Activated CD4-positive, CD25-positive, alpha-beta regulatory T cell (primary cell): ENCODE measurements around the gene SLC35E2B.
A peak's percentile ranks its signal among the peaks of the same experiment; 100 is the strongest.
"Not testable (repeated sequence)": the region's sequence is repeated elsewhere in the genome, so short reads cannot be mapped to it uniquely, and the experiment has no call there.

Experiments used
- DNase-seq, 4 experiments: peaks; one replicate each; lab custom pipeline; 2025; lab: John Stamatoyannopoulos, UW

The SLC35E2B gene

DNA sequence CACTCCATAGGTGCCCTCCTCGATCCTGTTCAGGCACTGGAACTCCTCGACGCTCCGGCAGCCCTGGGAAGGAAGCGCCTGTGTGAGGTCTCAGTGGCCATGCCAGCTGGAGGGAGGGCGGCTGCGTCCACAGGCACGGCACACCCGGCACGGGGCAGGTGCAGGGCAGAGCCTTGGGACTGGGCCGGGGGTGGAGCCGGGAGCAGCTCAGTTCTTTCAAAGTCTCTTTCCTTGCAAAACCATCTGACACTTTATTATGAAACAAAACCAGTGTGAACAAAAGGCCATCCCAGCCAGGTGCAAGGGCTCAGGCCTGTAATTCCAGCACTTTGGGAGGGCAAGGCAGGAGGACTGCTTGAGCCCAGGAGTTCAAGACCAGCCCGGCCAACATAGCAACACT lies 54.1 kb downstream of the SLC35E2B start:
- not testable (repeated sequence) for DNase-seq

DNA sequence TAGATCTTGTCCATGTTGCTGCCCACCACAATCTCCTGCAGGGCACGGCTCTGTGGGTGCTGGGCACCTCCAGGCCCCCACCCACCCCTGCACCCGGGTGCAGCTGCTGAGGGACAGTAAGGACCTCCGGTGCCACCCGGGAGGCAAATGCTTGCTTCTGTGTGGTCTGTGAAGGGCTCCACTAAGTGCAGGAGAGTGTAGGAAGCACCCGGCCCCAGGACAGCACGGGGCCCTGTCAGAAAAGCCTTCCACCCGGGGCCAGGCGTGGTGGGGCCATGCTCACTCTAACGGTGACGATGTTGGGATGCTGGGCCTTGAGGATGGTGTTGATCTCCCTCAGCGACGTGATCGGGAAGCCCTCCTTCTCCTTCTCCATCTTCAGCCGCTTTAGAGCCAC lies 55.1 kb downstream of the SLC35E2B start:
- not testable (repeated sequence) for DNase-seq

DNA sequence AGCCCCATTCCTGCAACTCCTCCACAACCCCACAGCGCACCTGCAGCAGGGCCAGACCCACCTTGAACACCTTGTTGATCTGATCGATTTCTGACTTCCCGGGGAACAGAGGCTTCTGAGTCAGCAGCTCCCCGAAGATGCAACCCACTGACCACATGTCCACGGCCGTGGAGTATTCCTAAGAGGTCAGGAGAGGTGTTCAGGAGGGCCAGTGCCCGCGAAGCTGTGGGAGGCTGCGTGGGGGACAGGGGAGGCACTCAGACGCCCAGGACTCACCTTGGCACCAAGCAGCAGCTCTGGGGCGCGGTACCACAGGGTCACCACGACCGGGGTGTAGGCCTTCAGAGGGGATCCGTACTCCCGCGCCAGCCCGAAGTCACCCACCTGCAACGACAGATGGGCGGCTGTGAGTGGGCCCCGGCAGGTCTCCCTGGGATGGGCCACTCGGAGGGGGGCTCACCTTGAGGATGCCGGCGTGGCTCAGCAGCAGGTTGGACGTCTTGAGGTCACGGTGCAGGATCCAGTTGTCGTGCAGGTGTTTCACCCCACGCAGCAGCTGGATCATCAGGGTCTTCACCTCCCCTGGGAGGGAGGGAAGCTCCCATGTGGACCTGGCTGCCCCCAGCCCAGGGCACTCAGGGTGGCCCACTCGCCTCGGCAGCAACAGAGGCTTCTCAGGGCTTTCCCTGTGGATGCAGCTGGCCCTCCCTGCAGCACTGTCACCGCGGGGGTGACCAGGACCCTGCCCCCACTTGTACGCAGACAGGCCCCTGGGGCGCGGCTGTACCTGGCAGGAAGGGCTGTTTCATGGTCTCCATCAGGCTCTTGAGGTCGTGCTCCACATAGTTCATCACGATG lies 55.7 kb downstream of the SLC35E2B start:
- DNase-seq: not testable (repeated sequence)

DNA sequence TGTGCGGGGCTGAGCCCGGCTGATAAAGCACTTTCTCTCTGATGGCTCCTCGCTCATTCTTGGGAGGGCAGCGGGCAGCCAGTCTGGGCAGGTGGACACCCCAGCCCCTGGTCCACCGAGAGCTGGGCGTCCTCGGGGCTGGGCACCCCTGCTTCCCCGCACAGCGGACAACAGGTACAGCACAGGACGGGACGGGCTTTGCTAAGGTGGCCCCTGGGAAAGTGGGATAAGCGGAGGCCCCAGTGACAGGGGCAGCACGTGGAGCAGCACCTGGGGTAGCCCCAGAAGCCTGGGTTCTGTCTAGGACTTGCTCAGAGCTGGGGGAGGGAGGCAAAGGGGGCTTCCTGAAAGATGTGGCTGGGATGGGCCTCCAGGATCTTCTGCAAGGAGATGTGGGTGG lies 58.0 kb downstream of the SLC35E2B start:
- DNase-seq: not testable (repeated sequence)

DNA sequence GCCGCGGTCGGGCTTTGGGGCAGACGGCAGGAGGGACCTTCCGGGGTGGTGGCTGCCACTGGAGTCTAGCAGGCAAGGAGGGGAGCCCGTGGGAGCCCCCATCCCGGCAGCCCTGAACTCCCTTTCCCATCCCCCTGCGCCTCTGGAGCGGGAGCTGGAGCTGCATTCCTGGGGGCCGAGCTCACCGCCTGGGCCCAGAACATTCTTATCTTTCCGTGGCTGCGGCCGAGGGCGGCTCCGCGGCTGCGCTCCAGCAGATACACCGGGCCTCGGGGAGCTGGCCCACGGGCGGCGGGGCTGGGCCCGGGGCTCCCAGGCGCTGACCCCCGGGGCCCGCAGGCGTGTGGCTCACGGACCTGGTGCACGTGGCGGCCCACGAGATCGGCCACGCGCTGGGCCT lies 59.2 kb downstream of the SLC35E2B start:
- not testable (repeated sequence) for DNase-seq

DNA sequence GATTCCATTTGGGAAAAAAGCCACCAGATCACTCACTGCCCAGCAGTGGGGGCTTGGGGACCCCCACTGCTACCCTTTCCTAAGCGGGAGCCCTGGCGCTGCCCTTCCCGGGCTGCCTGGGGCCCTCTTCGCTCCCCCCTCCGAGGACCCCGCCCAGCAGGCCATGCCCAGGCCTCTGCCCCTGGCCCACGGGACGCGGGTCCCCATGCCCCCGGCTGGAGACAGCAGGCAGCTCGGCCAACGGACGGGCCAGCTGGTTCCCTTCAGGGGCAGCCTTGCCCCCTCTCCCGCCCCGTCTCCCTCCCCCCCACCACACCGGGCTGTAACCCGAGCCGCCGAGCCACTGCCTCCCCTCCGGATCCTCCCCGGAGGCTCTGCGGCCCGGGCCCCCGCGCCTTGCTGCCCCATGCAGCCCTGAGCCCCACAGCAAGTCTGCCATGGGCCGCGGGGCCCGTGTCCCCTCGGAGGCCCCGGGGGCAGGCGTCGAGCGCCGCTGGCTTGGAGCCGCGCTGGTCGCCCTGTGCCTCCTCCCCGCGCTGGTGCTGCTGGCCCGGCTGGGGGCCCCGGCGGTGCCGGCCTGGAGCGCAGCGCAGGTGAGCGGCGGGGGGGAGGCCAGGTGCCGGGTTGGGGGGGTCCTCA lies 60.7 kb downstream of the SLC35E2B start, which contains the start of gene MMP23B:
Gene MMP23B (plus strand): TSS at position 392 of the 639 bp plus-strand sequence. CDS start 46 bp downstream, at position 438.
- DNase-seq: no peak

DNA sequence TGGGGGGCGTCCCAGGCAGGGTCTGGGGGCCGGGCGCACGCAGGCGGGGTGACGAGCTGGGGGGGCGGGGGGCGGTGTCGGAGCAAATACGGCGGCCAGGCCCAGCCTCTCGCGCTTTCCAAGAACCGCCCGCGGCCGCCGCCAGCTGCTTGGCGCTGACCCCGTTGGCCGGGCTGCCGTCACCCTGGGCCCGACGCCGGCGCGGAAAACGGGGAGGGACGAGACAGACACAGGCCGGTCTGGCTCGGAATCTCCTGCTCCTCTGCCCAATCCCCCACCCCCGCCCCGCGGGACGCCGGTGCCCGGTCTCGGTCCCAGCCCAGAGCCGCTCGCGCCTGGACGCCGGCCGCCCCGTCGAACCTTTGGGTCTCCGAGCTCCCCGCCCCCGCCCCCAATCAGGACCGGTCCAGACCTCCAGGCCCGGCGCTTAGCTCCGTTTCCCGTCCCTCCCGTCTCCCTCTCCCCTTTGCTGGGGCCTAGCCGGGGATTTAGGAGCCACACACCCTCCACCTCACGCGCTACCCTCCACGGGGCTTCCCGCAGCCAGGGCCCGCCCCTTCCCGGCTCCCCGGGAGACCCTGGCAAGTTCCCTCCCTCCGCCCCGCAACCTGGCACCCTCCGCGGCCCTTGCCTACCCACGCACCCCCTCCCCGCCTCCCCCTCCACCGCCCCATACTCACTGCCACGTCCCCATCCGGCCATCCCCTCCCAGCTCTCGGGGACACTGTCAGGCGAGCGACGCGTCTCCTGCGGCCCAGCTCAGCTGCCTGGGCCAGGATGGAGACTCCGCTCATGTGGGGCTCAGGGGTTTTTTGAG lies 61.4 kb downstream of the SLC35E2B start:
- DNase-seq: no peak

DNA sequence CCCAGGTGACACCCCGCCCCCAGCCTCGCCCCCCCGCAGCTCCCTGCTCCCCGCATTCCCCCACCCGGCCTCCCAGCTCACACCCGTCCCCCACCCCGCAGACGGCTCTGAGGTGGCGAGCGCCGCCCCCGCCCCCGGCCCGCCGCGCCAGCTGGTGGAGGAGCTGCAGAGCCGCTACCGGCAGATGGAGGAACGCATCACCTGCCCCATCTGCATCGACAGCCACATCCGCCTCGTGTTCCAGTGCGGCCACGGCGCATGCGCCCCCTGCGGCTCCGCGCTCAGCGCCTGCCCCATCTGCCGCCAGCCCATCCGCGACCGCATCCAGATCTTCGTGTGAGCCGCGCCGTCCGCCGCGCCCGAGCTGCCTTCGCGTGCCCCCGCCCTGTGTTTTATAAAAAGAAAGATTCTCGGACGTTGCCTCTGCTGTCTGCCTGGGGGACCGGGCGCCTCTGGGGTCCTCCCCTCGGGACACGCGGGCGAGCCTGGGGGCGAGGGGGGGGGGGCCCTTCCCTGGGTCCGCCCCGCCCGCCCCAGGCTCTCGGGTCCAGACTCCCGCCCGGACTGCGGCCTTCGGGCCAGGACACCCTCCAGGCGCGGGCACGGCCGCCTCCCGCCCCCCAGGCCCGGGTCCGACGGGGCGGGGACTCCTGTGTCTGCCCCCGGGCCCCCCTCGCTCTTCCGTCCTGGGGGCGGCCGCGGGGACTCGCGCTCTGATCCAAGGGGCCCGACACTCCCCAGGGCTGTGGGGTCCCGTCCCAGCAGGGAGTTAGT lies 62.2 kb downstream of the SLC35E2B start:
- DNase-seq: peak; percentile 74 to 93 (median 83)

DNA sequence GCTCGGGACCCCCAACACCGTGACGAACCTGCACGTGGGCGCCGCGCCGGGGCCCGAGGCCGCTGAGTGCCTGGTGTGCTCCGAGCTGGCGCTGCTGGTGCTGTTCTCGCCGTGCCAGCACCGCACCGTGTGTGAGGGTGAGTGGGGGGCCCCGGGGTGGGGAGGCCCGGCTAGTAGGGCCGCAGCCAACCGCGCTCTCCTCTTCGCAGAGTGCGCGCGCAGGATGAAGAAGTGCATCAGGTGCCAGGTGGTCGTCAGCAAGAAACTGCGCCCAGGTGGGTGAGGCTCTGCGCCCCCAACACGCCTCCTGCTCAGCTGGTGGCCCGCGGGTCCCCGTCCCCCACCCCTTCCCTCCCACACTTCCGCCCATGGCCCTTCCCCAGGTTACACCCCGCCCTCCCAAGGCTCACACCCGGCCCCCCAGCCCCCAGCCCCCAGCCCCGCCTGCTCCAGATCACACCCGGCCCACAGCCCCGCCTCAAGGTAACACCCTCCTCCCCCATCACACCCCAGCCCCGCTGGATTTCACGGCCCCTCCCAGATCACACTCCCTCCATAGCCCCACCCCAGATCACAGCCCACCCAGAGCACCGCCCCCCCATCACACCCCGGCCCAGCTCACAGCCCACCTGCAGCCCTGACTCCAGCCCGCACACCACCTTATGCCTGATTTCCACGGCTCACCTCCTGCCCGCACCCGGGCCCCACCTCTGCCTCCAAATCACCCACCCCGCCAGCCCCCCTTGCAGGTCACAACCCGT lies 63.0 kb downstream of the SLC35E2B start:
- DNase-seq: peak in 3 of 4 experiments; percentile 49 to 62 (median 55)

DNA sequence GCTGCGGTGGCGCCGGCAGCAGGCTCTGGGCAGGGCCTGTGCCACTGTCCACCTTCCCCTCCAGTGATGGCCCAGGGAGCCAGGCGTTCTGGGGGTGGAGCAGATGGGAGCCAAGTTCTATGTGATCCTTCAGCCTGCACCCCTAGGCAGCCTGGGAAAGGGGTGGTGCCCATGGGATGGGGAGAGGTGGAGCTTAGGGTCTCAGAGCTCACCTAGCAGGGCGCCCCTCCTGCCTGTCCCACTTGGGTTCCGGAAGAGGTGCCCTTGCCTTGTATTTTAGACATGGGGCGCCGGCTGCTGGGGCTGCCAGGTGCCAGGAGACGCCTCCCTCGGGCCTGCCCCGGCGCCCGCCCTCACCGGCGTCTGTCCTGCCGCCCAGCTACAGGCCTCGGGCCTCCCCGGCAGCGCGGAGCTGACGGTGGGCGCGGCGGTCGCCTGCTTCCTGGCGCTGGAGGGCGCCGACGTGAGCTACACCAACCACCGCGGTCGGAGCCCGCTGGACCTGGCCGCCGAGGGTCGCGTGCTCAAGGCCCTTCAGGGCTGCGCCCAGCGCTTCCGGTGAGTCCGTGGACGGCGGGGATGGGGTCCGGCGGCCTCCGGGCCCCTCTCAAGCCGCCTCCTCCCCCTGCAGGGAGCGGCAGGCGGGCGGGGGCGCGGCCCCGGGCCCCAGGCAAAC lies 63.7 kb downstream of the SLC35E2B start:
- no peak for DNase-seq

DNA sequence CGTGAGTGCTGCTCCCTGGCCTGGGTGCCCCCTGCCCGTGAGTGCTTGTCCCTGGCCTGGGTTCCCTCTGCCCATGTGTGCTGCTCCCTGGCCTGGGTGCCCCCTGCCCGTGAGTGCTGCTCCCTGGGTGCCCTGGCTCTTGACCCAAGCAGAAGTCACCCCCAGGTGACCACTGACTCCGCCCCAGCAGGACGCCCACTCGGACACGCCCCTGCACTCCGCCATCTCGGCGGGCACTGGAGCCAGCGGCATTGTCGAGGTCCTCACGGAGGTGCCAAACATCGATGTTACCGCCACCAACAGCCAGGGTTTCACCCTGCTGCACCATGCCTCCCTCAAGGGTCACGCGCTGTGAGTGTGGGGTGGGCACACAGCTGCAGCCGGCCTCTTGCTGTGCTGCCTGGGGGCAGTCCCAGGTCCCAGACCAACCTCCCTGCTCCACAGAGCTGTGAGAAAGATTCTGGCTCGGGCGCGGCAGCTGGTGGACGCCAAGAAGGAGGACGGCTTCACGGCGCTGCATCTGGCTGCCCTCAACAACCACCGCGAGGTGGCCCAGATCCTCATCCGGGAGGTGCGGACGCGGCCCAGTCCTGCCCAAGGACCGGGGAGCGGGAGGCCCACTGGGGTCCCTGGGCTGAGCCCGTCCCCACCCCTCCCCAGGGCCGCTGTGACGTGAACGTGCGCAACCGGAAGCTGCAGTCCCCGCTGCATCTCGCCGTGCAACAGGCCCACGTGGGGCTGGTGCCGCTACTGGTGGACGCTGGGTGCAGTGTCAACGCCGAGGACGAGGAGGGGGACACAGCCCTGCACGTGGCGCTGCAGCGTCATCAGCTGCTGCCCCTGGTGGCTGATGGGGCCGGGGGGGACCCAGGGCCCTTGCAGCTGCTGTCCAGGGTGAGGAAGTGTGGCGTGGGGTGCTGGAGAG lies 64.5 kb downstream of the SLC35E2B start:
- DNase-seq: no peak

DNA sequence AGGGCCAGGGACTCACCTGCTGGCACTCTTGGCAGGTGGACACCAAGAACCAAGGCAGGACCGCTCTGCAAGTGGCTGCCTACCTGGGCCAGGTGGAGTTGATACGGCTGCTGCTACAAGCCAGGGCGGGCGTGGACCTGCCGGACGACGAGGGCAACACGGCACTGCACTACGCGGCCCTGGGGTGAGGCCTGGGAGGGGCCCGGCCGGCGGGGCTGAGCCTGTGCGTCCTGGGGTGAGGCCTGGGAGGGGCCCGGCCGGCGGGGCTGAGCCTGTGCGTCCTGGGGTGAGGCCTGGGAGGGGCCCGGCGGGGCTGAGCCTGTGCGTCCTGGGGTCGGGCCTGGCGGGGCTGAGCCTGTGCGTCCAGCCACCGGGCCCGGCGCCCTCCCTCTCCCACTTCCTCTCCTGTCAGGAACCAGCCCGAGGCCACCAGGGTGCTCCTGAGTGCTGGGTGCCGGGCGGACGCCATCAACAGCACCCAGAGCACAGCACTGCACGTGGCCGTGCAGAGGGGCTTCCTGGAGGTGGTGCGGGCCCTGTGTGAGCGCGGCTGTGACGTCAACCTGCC lies 65.2 kb downstream of the SLC35E2B start:
- no peak for DNase-seq

DNA sequence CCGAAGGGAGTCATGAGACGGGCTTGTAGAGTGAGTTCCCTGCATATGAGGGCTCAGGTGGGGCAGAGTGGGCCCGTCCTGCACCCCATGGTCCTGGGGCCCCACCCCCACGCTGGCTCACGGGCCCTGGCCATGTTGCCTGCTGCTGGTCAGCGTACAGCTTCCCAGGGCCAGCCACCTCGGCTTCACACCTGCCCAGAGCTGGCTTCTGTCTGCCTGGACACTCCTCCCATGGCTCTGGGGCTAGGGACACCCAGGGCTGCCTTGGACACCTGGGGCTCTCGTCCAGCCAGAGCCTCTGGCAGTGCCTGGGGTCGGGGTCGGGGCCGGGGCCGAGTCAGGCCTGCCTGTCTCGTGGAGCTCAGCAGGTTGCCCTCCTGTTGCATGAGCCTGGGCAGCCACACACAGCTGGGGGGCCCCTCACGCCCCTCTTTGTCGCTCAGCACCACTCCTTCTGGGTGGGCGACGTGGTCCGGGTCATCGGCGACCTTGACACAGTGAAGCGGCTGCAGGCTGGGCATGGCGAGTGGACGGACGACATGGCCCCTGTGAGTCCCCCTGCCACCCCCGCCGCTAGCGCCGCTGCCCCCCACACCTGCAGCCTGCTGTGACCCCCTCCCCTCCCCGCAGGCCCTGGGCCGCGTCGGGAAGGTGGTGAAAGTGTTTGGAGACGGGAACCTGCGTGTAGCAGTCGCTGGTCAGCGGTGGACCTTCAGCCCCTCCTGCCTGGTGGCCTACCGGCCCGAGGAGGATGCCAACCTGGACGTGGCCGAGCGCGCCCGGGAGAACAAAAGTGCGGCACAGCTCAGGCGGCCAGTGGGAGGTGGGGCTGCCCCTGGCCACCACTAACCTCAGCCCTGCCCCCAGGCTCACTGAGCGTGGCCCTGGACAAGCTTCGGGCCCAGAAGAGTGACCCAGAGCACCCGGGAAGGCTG lies 66.1 kb downstream of the SLC35E2B start:
- DNase-seq: no peak

DNA sequence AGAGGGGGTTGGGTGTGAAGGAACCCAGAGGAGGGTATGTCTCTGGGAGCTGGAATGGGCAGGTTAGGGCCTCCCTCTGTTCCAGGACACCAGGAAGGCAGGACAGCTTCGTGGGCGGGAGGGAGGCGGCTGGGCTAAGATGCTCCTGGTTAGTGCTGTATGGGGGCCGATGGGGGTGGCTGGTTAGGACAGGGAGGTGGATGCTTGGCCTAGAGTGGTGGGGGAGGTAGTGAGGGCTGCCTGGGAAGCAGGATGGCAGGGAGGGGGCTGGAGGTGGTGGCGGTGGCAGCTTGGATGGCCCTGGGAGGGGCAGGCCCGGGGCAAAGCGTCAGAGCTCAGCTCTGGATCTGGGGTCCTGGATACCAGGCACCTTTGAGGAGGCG lies 66.8 kb downstream of the SLC35E2B start:
- DNase-seq: no peak

DNA sequence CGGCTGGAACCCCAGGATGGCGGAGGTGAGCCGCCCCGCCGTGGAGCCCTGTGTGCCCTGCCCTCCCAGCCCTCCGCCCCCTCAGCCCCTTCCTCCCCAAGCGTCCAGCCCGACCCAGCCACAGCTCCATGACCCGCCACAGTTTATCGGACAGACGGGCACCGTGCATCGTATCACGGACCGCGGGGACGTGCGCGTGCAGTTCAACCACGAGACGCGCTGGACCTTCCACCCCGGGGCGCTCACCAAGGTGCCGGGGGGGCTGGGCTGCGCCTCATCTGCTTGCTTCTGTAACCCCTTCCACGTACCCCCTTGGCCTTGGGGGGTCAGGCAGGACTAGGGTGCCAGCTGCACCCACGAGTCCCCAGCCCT lies 67.2 kb downstream of the SLC35E2B start:
- DNase-seq: no peak

DNA sequence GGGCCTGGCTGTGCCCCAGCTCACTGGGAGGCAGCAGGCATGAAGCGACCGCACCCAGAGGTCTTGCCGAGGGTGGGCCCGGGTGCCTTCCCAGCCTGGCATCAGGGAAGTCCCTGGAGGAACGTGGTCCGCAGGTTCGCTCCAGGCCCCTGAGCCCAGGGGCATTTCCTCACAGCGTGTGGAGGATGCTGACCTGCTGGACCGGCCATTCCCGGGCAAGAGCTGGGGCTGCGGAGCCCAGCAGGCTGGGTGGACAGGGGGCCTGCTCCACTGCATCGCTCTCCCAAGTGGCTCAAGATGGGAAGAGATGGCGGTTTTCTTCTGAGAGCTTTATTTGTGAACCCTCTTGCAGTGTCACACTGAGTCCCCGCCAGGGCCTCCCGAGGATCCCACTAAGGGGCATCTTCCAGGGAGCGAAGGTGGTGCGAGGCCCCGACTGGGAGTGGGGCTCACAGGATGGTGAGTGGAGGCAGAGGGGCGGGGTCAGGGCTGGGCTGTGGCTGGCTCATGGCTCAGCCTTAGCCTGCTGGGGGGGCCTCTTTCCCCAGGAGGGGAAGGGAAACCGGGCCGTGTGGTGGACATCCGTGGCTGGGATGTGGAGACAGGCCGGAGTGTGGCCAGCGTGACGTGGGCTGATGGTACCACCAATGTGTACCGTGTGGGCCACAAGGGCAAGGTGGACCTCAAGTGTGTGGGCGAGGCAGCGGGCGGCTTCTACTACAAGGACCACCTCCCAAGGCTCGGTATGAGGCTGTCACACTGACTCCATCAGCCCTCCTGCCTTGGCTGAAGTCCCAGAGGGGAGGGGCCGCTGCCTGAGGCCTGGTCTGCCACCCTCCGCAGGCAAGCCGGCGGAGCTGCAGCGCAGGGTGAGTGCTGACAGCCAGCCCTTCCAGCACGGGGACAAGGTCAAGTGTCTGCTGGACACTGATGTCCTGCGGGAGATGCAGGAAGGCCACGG lies 67.9 kb downstream of the SLC35E2B start:
- DNase-seq: no peak
